HEK293T (cell line): ENCODE data around the gene PTPRQ.

Experiments used
- ARNT ChIP-seq: fragments of 450-650 bp; IDR thresholded peaks from 2 replicates; pipeline ENCODE4 v1.6.1; 2017; ENCODE audit warnings: mild to moderate bottlenecking
- BHLHE40 ChIP-seq: fragments of 450-650 bp; IDR thresholded peaks from 2 replicates; pipeline ENCODE4 v1.6.1; 2016; ENCODE audit warnings: mild to moderate bottlenecking, moderate library complexity, borderline replicate concordance
- CTBP1 ChIP-seq: fragments of 450-650 bp; IDR thresholded peaks from 2 replicates; pipeline ENCODE4 v1.6.1; 2016; ENCODE audit warnings: borderline replicate concordance
- FOXK2 ChIP-seq: fragments of 450-650 bp; IDR thresholded peaks from 2 replicates; pipeline ENCODE4 v1.6.1; 2016; ENCODE audit warnings: mild to moderate bottlenecking
- FOXM1 ChIP-seq: fragments of 450-650 bp; IDR thresholded peaks from 2 replicates; pipeline ENCODE4 v1.6.1; 2017; ENCODE audit warnings: mild to moderate bottlenecking, borderline replicate concordance
- LEF1 ChIP-seq: fragments of 450-650 bp; IDR thresholded peaks from 2 replicates; pipeline ENCODE4 v1.6.1; 2017; ENCODE audit warnings: mild to moderate bottlenecking, borderline replicate concordance
- NFRKB ChIP-seq: fragments of 450-650 bp; IDR thresholded peaks from 2 replicates; pipeline ENCODE4 v1.6.1; 2016; ENCODE audit warnings: mild to moderate bottlenecking, moderate library complexity
- SUZ12 ChIP-seq: fragments of 450-650 bp; IDR thresholded peaks from 2 replicates; pipeline ENCODE4 v1.6.1; 2016; ENCODE audit warnings: mild to moderate bottlenecking
- ZNF384 ChIP-seq: fragments of 450-650 bp; IDR thresholded peaks from 2 replicates; pipeline ENCODE4 v1.6.1; 2016

DNA sequence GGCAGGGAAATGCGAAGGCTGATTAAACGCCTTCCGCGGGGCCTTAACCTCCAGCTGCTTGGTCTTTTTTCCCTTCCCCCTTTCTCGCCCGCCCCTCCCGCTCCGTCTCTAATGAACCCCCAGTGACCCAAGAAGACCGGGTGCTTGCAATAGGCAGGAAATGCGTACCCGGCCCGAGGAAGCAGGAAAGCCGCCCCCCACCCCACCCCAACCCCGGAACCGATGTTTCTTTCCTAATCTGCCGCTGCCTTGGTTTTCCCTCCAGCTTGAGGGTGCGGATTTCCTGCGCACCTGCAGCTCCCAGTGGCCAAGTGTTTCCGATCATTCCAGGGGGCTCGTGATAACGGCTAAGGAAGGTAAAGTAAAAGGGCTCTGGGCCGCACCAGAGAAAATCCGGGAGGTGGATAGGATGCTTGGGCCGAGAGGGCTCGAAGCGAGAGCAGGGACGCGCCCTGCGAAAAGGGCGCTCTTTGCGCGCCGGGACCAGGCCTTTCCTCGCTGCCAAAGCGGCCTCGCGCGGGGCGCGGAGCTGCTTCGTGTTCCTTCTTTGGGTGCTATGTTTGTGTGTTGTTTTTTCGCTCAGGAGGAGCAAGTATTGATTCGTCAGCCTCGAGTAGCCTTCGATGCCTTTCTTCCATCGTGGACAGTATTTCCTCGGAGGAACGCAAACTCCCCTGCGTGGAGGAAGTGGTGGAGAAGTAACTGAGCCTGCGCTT, 264.4 kb downstream of the PTPRQ start:
- TF ChIP-seq NFRKB, result no peak
- TF ChIP-seq FOXM1, result no peak
- TF ChIP-seq ZNF384, result no peak
- no peak for TF ChIP-seq LEF1
- no peak for TF ChIP-seq CTBP1
- TF ChIP-seq FOXK2, result no peak
- no peak for TF ChIP-seq SUZ12
- no peak for TF ChIP-seq ARNT
- TF ChIP-seq BHLHE40, result no peak
